HG02970 (cell line): Measurements from ENCODE around the gene CACNA2D2.
A peak's percentile ranks its signal among the peaks of the same experiment; 100 is the strongest.

Experiments
- ATAC-seq: cut with Tn5 transposase; IDR thresholded peaks from one replicate; pipeline ENCODE4 v1.9.1; 2021; ENCODE audit warnings: mild to moderate bottlenecking, moderate library complexity, moderate number of reproducible peaks; ENCODE audit not compliant: unreplicated experiment, low FRiP score

CACNA2D2 gene

DNA sequence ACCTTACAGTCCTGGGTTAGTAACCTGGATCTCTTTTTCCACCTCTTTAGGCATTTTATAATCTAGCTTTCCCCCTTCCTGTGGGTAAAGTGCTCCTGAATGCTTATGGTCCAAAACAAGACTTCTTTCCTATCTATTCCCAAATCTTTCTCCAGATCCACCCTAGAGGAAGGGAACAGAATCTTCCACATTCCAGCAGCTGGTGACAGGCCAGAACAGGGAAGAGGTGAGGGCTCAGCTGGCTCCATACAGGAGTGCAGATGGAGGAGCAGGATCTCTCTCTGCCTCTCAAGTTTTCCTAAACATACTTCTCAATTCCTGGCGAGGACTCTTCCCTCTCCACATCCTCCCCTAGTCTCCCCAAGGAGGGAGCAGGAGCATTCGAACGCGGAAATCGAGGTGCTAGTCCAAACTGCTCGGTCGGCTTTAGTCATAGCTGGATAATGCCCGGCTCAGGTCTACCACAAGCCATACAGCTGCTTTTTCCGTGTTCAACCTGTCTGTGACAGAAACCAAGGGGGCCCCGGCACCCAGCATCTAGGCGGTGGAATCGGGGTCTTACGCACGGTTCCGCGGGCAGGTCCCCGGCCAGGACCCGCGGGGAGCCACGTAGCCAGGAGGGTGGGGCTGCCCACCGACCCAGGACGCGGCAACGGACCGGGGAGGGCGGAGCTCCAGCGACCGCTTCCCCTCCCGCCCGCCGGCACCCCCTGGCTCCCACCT lies 166.8 kb downstream of the CACNA2D2 start:
- peak; percentile 33 for ATAC-seq

DNA sequence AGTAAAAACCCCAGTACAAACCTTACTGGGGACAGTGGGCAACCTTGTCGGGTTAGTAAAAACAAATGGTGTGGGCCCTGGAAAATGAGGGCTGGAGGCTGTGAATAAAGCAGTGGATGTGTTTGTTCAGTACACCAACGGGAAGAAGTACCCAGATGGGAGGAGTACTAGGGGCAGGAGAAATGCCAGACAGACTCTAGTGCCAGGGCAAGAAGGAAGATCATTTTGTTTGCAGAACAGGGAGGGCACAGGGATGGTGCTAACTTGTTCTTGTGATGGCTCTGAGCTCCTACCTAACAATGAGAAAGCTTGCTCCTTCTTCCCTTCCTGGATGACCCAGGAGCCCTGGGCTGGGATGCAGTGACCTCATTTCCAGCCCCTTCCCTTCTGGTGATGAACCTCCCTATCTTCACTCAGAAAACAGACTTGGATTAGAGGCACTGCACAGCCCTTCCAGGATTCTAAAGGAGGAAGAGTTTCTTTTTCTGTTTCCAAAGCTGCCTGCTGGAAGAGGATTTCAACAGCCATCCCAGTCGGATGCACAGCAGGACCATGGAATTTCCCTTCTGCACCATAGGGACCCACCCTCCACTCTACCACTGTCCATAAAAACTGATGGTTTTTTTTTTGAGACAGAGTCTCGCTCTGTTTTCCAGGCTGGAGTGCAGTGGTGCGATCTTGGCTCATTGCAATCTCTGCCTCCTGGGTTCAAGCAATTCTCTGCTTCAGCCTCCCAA lies 168.9 kb downstream of the CACNA2D2 start:
- ATAC-seq = no peak

DNA sequence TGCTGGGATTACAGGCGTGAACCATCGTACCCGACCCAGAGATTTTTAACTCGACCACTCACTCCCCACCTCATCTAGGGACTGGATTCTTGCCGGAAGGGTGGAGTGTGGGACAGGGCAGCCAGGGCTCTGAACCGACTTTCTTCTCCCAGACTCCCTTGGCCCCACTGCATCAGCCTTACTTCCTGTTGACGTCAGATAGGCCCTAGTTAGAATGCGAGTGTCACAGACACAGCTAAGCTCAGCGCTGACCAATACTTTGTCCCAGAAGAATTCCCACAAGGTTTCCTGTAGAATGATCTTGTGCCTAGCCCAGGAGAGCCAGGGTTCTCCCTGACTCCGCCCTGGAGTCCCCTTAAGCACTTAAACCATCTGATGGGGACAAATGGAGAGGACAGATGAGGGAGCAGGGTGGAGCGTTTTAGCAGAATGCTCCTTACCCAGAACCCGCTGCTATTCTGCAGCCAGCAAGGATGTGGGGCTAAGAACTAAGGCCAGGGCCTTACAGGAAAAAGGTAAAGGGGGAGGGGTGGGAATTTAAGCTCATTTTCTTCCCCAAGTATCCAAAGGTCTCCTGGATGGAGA lies 169.6 kb downstream of the CACNA2D2 start:
- no peak for ATAC-seq

DNA sequence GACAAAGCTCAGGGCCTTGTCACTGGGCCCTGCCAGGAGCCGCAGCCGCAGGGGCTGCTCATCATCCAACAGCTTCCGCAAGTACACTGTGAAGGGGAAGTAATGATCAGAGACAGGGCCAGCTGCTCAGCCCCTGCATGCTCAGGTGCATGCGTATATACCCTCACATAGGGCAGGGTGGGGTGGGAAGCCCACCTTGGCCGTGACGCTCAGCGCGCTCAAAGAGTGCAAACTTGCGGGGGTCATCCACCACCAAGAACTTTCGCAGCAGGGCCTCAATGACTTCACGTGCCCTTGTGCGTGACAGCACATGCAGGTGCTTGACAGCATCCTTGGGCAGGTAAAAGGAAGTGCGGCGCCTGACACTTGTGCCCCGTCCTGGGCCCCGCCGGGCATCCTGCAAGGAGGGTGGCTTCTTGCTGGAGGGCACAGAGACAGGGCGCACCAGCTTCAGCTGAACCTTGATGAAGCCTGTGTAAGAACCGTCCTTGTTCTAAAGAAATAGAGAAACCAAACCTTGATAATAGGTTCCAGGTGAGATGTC lies 172.0 kb downstream of the CACNA2D2 start:
- ATAC-seq = no peak

DNA sequence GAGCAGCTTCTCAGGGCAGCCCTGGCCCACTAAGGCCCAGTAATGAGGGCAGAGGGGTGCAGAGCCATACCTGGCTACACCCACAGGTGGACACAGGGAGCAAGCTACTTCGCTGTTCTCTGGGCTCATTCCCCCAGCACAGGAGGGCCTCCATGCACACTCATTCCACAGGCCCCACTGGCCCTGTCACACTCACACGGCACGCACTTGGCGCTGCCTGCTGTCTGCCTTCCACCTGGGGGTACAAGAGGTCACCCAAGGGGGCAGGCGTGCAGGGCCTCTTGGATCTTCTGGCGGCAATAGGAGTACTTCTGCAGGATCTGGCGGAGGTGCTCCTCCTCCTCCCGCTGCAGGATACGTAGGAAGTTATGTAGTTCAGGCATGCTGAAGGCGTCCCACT lies 173.1 kb downstream of the CACNA2D2 start:
- ATAC-seq = no peak

DNA sequence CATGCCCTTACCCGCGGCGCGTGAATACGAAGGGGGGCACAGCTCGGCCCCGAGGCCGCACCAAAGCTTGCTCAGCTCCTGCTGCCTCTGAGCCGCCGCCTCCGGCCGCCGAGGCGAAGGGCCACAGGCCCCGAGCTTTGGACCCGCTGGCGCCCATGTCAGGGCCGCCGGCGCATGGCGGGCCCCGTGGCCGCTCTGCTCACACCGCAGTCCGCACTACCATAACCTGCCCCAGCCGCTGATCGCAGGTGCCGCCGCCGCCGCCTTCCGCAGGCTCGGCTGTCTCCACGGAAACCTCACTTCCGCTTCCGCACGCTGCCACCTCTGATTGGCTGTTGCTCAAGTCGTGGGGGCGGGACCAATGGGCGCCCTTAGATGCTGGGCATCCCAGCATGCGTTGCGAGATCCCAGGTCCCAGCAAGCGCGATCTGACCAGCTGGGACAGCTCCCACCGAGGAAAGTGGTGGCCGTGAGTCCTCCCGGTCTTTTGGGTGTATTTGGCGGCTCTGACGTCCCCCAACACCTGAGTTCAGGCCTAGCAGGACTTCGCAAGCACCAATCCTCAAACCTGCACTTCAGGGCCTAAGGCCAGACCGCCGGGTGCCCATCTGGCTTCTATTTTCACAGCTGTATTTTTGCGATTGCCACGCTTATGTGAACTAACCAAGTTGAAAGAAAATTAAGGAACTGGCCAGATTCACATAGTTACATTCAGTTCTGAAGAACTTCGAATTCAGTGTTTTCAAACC lies 175.3 kb downstream of the CACNA2D2 start, which contains the start of gene TUSC2:
Gene TUSC2 (minus strand): TSS at position 281 of the 749 bp plus-strand sequence. CDS start 124 bp downstream, at position 157.
- ATAC-seq = peak; percentile 85

DNA sequence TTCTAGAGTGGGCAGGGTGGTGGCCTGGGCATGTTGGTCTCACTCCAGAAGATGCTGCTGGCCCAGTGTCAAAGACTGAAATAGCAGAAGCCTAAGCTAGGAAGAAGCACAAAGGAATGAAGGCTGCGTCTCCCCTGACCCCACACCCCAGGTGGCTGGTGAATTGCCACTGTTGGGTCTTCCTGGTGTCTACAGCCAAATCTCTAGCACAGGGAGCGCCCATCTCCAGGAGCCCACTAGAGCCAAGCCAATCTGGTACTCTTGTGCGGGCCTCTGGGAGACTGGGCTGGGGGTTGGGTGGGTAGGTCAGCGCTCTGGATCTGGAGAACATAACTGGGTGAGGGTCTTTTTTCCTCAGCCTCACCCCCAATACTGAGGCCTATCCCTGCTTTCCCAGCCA lies 176.3 kb downstream of the CACNA2D2 start:
- ATAC-seq = no peak

DNA sequence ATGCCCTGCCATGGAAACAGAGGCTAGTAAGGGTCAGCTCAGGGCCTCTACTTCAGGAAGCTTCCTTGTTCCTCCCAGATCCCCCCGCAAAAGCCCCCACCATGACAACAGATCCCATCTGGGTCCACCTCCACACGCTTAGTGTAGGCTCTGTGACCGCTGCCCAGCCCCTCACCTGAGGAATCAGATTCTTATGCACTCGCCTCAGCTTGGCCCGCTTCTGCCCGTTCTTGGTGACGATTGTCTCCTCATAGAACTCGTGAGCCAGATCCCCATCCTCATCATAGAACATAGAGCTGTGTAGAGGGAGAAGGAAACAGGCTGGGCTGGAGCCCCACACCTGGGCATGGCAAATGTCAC lies 177.3 kb downstream of the CACNA2D2 start:
- ATAC-seq = no peak

DNA sequence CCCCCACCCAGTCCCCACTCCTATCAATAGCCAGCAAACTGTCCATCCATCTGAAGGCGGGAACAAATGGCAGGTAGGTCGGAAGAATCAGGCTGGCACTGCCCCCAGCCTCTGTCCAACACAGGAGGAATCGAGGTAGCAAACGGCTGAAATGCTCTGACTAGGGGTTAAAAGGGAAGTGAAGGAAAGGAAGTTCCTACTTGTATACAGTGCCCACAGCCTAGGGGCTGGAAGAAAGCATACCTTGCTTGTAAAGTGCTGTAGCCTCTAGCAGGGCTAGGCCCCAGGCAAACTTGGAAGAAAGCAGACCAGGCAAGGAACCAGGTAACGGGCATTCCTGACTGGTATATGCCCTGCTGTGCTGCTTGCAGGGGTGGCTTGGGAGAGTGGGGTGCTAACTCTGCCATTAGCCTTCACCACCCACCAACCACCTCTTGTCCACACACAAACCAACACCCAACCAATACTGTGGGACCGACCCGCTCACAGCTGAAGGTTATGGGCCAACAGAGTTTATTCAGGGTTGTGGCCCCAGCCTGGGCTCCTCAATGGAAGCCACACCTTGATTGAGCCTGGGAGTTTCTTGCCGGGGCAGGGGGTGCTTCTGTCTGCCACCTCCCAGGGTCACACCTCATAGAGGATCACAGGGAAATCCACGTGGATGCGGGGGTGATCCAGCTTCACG lies 177.8 kb downstream of the CACNA2D2 start:
- ATAC-seq = no peak

DNA sequence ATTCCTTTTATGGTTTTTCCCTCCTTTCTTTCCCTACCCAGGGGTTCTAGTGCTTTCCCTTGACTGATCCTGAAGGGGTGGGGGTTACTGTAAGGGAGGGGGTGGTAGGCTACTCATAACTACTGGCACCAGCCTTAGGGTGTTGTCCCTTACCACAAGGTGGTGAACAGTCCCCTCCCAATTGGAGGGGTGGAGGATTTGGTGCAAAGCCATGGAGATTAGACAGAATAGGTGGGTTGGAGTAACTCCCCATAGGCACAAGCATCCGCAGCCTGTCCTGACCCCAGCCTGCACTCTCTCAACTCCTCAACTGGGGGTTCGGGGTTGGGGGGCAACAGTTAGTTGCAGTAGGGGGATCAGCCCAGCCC lies 178.3 kb downstream of the CACNA2D2 start:
- ATAC-seq = no peak

DNA sequence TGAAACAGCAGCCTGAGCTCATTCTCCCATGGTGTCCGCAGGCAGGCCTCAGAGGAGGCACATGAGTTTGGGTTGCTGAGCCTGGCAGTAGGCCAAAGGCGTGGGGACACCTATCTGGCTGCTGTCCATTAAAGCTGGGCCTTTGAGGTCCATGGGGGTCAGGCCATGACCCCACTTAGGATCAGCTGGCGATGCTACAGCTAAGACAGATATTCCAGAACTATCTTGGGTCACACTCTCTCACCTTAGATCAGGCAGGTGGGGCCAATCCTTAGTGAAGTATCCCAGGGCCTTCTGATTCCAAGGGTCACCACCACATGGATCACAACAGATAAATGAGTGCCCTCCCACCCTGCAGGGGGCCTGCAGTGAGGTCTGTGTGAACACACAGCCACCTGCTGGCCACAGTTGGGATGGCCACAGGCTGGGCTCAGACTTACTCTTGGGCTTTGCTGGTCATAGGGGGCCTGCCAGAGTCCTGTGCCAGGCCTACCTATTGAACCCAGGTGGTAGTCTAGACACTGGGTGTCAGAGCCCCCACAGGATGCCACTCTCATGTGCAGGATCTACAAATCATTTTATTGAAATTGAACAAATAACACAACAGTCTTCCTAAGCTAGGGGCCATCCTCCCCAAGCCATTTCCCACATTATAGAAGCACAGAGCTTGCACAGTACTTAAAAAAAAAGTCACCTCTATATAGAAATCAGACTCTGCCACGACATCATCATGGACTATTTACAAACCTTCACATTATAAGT lies 178.9 kb downstream of the CACNA2D2 start:
- no peak for ATAC-seq

DNA sequence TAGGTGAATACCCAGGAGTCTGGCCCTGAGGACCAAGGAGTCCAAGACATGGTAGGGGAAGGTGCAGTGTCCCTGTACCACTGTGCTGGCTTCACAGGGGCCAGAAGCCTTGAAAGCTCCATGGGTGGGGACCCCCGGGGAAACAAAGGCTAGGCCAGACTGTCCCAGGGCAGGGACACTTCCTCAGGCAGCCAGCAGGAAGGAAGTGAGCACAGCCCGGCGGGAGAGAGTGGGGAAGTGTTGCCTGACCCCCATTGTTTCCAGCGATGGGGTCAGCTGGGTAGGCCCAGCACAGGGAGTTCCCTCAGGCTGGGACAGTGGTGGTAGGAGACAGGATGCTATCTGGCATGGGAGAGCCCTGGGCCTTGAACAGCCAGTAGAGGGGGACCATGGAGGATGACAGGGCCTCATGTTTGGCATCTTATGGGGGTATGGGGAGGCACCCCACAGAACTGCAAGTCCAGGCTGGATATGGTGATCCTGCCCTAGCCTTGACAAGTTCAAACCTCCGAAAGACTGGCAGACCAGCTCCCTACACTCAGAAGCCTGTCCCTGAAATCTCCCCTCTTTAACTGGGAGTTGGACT lies 179.7 kb downstream of the CACNA2D2 start:
- no peak for ATAC-seq

DNA sequence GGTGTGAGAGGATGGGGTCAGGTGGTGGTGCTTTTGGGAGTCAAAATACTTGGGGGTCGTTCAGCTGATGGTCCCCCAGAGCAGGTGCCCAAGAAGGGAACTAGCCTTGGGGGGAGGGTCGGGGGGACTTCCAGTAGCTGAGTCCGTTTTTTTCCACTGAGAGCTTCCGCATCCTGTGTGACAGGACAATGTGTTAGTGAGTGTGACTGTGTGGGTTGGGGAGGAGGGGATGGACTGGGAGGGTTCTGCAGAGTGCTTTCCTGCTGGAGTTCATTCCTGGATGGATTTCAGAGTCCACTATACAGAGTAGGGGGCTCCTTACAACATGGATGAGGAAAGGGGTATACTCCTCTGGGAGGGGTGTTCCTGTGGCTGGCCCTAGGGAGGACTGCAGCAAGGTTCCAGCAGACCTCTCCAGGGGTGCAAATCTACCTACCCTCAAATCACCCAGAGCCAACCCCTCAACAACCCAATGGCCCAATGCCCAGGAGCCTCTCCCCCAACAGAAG lies 180.3 kb downstream of the CACNA2D2 start:
- ATAC-seq = no peak

DNA sequence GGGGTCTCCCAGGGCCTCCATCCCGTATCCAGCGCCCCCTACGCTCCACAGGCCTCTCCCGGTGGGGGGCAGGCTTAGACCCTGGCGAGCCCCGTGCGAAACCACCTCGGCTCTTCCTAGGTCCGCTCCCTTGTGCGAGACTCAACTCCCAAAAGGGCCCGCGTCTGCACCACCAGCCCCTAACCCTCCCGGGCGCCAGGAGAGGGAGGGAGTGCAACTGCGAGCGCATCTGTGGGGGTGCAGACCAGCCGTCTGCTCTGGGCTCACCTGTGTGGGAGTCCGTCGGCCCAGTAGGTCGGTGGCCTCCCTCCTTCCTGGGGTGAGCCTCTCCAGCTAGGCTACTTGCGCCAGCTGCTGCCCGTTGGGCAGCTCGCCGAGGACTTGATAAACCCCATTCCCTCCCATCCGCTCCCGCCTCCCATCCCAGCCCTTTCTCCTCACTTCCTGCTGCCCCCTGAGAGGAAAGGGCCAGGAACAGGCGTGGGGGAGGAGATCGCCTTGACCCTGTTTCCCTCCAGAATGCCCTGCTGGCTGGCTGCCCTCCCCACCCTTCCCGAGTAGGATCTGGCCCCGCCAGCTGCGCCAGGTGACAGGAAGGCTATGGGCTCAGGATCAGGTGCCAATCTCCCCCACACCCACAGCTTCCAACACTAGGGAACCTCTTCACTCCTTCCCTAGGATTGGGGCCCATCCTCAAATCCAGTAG lies 180.9 kb downstream of the CACNA2D2 start, which contains the start of gene HYAL2:
Gene HYAL2 (minus strand): TSS at position 360 of the 706 bp plus-strand sequence. CDS start 2,256 bp downstream, outside the sequence.
- ATAC-seq = no peak

DNA sequence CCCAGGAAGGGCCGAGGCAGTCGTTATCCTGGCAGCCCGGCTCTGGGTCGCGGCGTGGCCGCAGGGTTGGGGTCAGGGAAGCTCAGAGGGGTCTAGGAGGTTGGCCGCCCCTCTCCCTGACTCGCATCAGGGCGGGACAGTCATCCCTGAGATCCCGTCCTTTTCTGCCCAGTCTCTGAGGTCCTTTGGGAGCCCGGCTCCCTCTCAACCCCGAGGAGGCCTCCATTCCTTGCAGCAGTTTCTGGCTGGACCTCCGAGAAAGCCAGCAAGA lies 181.4 kb downstream of the CACNA2D2 start:
- ATAC-seq = no peak

DNA sequence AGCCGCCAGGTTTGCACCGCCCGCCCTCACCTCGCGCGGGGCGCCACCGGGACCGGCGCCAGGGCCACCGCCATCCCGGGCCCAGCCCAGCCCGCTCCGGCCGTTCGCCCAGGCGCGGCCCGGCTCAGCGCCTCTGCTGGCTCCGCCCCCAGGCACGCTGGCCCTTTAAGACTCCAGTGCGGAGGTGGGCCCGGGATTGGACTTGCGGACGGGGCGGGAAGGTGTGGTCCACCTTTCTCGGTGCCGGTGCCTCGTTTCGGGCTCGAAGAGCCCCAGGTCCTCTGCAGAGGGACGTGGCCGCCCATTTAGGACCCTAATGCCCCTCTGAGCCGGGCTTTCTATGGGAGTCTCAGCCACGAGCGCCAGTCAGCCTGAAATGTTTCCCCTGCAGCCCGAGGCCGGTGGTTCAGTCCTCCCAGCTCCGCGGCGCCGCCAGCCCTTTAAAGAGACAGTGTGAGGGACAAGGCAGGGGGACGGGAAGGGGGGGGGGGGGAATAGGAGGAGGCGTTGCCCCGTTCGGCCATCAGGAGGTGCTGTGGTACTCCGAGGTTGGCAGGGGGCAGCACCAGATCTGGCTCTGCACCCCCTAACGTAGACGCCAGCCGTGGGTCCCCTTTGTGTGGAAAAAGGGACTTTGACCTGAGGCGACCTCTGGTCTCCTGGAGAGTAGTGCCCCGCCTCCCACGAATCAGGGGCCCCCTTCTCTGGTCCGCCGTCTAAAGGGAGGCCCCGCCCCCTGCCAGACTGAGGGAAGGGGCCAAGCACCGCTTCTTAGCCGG lies 181.9 kb downstream of the CACNA2D2 start:
- peak; percentile 72 for ATAC-seq

DNA sequence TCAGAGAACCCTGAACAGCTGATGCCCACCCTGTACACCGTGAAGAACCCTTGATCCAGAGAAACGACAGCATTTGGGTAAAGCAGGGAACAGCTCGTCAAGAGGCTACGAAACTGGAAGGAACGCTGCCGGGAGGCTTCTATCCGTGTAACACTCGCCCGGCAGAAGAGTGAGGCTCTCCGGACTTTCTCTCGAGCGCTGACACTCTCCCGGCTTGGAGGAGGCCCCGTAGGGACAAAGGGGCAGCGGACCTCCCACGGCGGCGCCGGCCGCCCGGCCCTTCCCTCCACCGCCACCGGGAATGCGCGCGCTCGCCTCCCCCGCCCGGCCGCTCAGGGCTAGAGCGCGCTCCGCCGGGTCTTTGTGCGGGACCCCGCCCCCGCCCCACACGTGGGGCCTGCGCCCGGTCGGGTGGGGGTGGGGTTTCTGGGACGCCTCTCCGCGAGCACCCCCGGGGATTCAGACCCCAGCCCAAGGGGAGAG lies 182.5 kb downstream of the CACNA2D2 start:
- ATAC-seq = peak; percentile 44
